CD4-positive, alpha-beta memory T cell (primary cell): Measurements from ENCODE around the gene PLTP. TPM values are rescaled to one million over a fixed set of nuclear protein-coding genes. Genes with fewer than 3 reads are reported as not detected.

Experiments
- CTCF ChIA-PET: fragments of 350-600 bp; sonication (Branson Sonifier 250); formaldehyde crosslinking; loops from one replicate; lab custom pipeline; 2021; ENCODE audit warnings: inconsistent platforms; ENCODE audit not compliant: partially characterized antibody; lab: Charles Lee
- POLR2A ChIA-PET: fragments of 350-600 bp; sonication (Branson Sonifier 250); formaldehyde crosslinking; loops from one replicate; lab custom pipeline; 2021; ENCODE audit not compliant: partially characterized antibody; lab: Charles Lee
- DNase-seq, 5 donors: peaks; one replicate each; pipeline versions ENCODE4 v3.0.0 to v3.0.0-alpha.2; 2020 to 2022; ENCODE audit warnings: mixed read lengths in 1 of 5
- H3K27ac ChIP-seq: one replicate; pipeline ENCODE4 v1.7.0; 2013; ENCODE audit warnings: low read depth, low read length
- H3K27me3 ChIP-seq: 2 replicates; pipeline ENCODE4 v1.7.0; 2013; ENCODE audit warnings: mild to moderate bottlenecking, low read length, moderate library complexity; ENCODE audit not compliant: insufficient read depth
- H3K36me3 ChIP-seq: 2 replicates; pipeline ENCODE4 v1.7.0; 2013; ENCODE audit warnings: mild to moderate bottlenecking, low read length, moderate library complexity; ENCODE audit not compliant: insufficient read depth
- H3K4me1 ChIP-seq: 2 replicates; pipeline ENCODE4 v1.7.0; 2013; ENCODE audit warnings: mild to moderate bottlenecking, low read length, moderate library complexity; ENCODE audit not compliant: insufficient read depth
- H3K4me3 ChIP-seq, 2 donors: one replicate each; pipeline ENCODE4 v1.7.0; 2013; ENCODE audit warnings: low read length in 2 of 2, mild to moderate bottlenecking in 1 of 2
- H3K9me3 ChIP-seq, 2 donors: one replicate each; pipeline ENCODE4 v1.7.0; 2013; ENCODE audit warnings: low read length in 2 of 2, control low read depth in 1 of 2; ENCODE audit not compliant: control insufficient read depth in 1 of 2
- H3K27ac Mint-ChIP-seq, 7 donors: one replicate each; pipeline ENCODE4 v1.8.0; 2020 to 2021; ENCODE audit warnings: mixed read lengths in 7 of 7, mild to moderate bottlenecking in 6 of 7, inconsistent platforms in 3 of 7, moderate library complexity in 3 of 7
- H3K27me3 Mint-ChIP-seq, 2 donors: one replicate each; pipeline ENCODE4 v1.8.0; 2020 to 2021; ENCODE audit warnings: mixed read lengths in 2 of 2
- H3K36me3 Mint-ChIP-seq, 2 donors: one replicate each; pipeline ENCODE4 v1.8.0; 2020 to 2021; ENCODE audit warnings: mixed read lengths in 2 of 2, inconsistent platforms in 1 of 2, mild to moderate bottlenecking in 1 of 2
- H3K4me1 Mint-ChIP-seq, 4 donors: one replicate each; pipeline ENCODE4 v1.8.0; 2020 to 2021; ENCODE audit warnings: mixed read lengths in 4 of 4, mild to moderate bottlenecking in 1 of 4
- H3K4me3 Mint-ChIP-seq, 8 donors: one replicate each; pipeline ENCODE4 v1.8.0; 2020 to 2021; ENCODE audit warnings: mixed read lengths in 8 of 8, mild to moderate bottlenecking in 7 of 8, moderate library complexity in 6 of 8, inconsistent platforms in 3 of 8
- H3K9me3 Mint-ChIP-seq, 8 donors: one replicate each; pipeline ENCODE4 v1.8.0; 2020 to 2021; ENCODE audit warnings: mixed read lengths in 8 of 8, mild to moderate bottlenecking in 5 of 8, inconsistent platforms in 3 of 8, moderate library complexity in 1 of 8
- intact Hi-C: fragments of 100-400 bp; cut with micrococcal nuclease; formaldehyde crosslinking; loops from one replicate; pipeline ENCODE4 v1.15.1; 2023
- polyA plus RNA-seq, 2 donors: library from polyadenylated mRNA; unstranded; fragments of 300-500 nt; fragmentation: Illumina TruSeq; gene quantifications; one replicate each; pipeline ENCODE4 v1.2.3, GENCODE V29; 2021
- total RNA-seq, 2 experiments: library from RNA; stranded (reverse); gene quantifications; one replicate each; pipeline ENCODE4 v1.2.3, GENCODE V29; 2021

The PLTP gene
- total and polyA plus RNA-seq, 4 experiments from 2014 or later, result 0.19 to 0.69 (median 0.29) TPM; not detected in 1

GRCh38 chr20:45863543-45864470 is 48.1 kb downstream of the PLTP start:
- CTCF ChIA-PET, result interaction anchor here (1.3 kb wide), 1 partner anchor 70 kb away, joined by 3 read pairs; no protein-coding TSS in a partner anchor
- Mint-ChIP-seq H3K27ac (peak overlapping the region in 1 of 7 donors; percentile 53), H3K4me3 (no peak overlapping the region), H3K27me3 (no peaks in the 10 kb centered on the region), H3K36me3 (peaks cover 2 to 4% of the 10 kb centered on the region in 2 donors), H3K9me3 (no peaks in the 10 kb centered on the region), H3K4me1 (peaks cover 5 to 12% (median 8%) of the 10 kb centered on the region in 4 donors)
- no peak overlapping the region for H3K27ac ChIP-seq
- no peak overlapping the region for H3K4me3 ChIP-seq
- POLR2A ChIA-PET, result interaction anchor here (1.0 to 1.4 kb wide), 2 partner anchors 17 to 71 kb away, joined by 4 to 6 read pairs; partner anchors contain the start of genes PCIF1 and ZSWIM1
- H3K4me1 ChIP-seq, result peaks cover 2% of the 10 kb centered on the region
- H3K27me3 ChIP-seq, result no peaks in the 10 kb centered on the region
- no peak for DNase-seq
- intact Hi-C loops, result no loop called here
- H3K9me3 ChIP-seq, result no peaks in the 10 kb centered on the region
- H3K36me3 ChIP-seq, result no peaks in the 10 kb centered on the region

GRCh38 chr20:45861221-45862075 is 50.5 kb downstream of the PLTP start:
- Mint-ChIP-seq H3K4me3 (no peak overlapping the region), H3K27me3 (no peaks in the 10 kb centered on the region), H3K4me1 (peaks cover 17 to 36% (median 23%) of the 10 kb centered on the region in 4 donors), H3K36me3 (peaks cover 3 to 4% of the 10 kb centered on the region in 2 donors), H3K9me3 (no peaks in the 10 kb centered on the region), H3K27ac (peak overlapping the region in 1 of 7 donors; percentile 38)
- H3K36me3 ChIP-seq, result no peaks in the 10 kb centered on the region
- POLR2A ChIA-PET, result no interaction called here
- H3K4me3 ChIP-seq, result no peak overlapping the region
- H3K4me1 ChIP-seq, result peaks cover 14% of the 10 kb centered on the region
- no peak overlapping the region for H3K27ac ChIP-seq
- no peak for DNase-seq
- no peaks in the 10 kb centered on the region for H3K9me3 ChIP-seq
- H3K27me3 ChIP-seq, result no peaks in the 10 kb centered on the region
- CTCF ChIA-PET, result no interaction called here
- intact Hi-C loops, result no loop called here

DNA sequence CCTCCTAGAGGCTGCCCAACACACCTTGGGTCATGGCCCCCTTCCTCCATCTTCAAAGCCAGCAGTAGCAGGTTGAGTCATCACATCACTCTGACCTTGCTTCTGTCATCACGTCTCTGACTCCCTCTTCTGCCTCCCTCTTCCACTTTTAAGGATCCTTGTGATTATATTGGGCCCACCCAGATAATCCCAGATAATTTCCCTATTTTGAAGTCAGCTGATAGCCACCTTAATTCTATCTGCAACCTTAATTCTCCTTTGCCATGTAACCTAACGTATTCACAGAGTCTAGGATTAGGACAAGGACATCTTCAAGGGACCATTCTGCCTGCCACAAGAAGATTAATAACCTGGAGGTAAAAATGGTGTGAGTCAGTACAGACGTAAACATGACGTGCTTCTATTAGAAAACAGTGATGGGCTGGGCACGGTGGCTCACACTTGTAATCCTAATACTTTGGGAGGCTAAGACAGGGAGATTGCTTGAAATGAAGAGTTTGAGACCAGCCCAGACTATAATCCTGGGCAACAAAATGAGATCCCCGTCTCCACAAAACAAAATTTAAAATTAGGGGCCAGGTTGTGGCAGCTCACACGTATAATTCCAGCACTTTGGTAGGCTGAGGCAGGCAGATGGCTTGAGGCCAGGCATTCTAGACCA is 51.3 kb downstream of the PLTP start:
- H3K27ac ChIP-seq, result no peak overlapping the region
- peaks cover 21% of the 10 kb centered on the region for H3K4me1 ChIP-seq
- H3K4me3 ChIP-seq, result no peak overlapping the region
- intact Hi-C loops, result no loop called here
- CTCF ChIA-PET, result no interaction called here
- no peaks in the 10 kb centered on the region for H3K36me3 ChIP-seq
- POLR2A ChIA-PET, result no interaction called here
- Mint-ChIP-seq H3K4me3 (no peak overlapping the region), H3K36me3 (peaks cover 3 to 4% of the 10 kb centered on the region in 2 donors), H3K4me1 (peaks cover 20 to 43% (median 28%) of the 10 kb centered on the region in 4 donors), H3K27me3 (no peaks in the 10 kb centered on the region), H3K27ac (peak overlapping the region in 2 of 7 donors; percentile 38 to 54), H3K9me3 (no peaks in the 10 kb centered on the region)
- no peak for DNase-seq
- no peaks in the 10 kb centered on the region for H3K27me3 ChIP-seq
- no peaks in the 10 kb centered on the region for H3K9me3 ChIP-seq

DNA sequence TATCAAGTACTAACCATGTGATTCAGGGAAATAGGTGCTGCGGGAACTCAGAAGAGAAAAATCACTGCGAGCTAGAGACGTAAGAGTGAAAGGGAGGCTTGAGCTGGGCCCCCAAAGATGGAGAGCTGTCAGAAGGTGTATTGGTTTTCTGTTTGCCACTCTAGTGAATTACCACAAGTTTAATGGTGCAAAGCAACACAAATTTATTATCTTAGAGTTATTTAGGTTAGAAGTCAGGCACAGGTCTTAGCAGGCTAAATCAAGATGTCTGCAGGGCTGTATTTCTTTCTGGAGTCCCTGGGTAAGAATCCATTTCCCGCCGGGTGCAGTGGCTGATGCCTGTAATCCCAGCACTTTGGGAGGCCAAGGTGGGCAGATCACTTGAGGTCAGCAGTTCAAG is 52.0 kb downstream of the PLTP start:
- Histone ChIP-seq H3K4me3 (no peak overlapping the region), H3K27ac (no peak overlapping the region), H3K4me1 (peaks cover 28% of the 10 kb centered on the region), H3K36me3 (peaks cover 3% of the 10 kb centered on the region), H3K9me3 (no peaks in the 10 kb centered on the region), H3K27me3 (no peaks in the 10 kb centered on the region)
- H3K4me1 Mint-ChIP-seq, result peaks cover 23 to 49% (median 31%) of the 10 kb centered on the region in 4 donors
- POLR2A ChIA-PET, result no interaction called here
- no peaks in the 10 kb centered on the region for H3K27me3 Mint-ChIP-seq
- DNase-seq, result no peak
- CTCF ChIA-PET, result no interaction called here
- intact Hi-C loops, result loop anchor here (10.0 kb wide), 1 partner anchor 65 kb away; the partner anchor contains the start of genes DNTTIP1 and WFDC3
- no peaks in the 10 kb centered on the region for H3K9me3 Mint-ChIP-seq
- H3K4me3 Mint-ChIP-seq, result no peak overlapping the region
- peaks cover 3 to 4% of the 10 kb centered on the region in 2 donors for H3K36me3 Mint-ChIP-seq
- no peak overlapping the region for H3K27ac Mint-ChIP-seq

- H3K4me3 Mint-ChIP-seq, result peak overlapping the region; percentile 86 to 98 (median 95)
- H3K4me1 Mint-ChIP-seq, result peaks cover 25 to 63% (median 38%) of the 10 kb centered on the region in 4 donors
- Histone ChIP-seq H3K4me1 (peaks cover 35% of the 10 kb centered on the region), H3K27me3 (no peaks in the 10 kb centered on the region), H3K4me3 (peak overlapping the region; percentile 71 to 78), H3K9me3 (no peaks in the 10 kb centered on the region), H3K27ac (peak overlapping the region; percentile 76), H3K36me3 (peaks cover 19% of the 10 kb centered on the region)
- H3K9me3 Mint-ChIP-seq, result no peaks in the 10 kb centered on the region
- intact Hi-C loops, result loop anchor here (1.0 to 10.0 kb wide), 7 partner anchors 23 to 114 kb away; partner anchors contain the start of genes CTSA, DNTTIP1, NEURL2 and UBE2C
- no peaks in the 10 kb centered on the region for H3K27me3 Mint-ChIP-seq
- ChIA-PET CTCF (interaction anchor here (1.3 to 1.6 kb wide), 3 partner anchors 23 to 112 kb away, joined by 3 to 6 read pairs (median 4); partner anchors contain the start of gene ZSWIM1), POLR2A (interaction anchor here (0.6 to 4.8 kb wide), 14 partner anchors 17 to 838 kb away, joined by 3 to 68 read pairs (median 4); partner anchors contain the start of genes CTSA, NEURL2, PCIF1 and UBE2C)
- H3K36me3 Mint-ChIP-seq, result peaks cover 9 to 13% of the 10 kb centered on the region in 2 donors
- no peak for DNase-seq
- peak overlapping the region; percentile 84 to 99 (median 98) for H3K27ac Mint-ChIP-seq
These were observed 54.1 kb downstream of the PLTP start for GRCh38 chr20:45857882-45858216.

DNA sequence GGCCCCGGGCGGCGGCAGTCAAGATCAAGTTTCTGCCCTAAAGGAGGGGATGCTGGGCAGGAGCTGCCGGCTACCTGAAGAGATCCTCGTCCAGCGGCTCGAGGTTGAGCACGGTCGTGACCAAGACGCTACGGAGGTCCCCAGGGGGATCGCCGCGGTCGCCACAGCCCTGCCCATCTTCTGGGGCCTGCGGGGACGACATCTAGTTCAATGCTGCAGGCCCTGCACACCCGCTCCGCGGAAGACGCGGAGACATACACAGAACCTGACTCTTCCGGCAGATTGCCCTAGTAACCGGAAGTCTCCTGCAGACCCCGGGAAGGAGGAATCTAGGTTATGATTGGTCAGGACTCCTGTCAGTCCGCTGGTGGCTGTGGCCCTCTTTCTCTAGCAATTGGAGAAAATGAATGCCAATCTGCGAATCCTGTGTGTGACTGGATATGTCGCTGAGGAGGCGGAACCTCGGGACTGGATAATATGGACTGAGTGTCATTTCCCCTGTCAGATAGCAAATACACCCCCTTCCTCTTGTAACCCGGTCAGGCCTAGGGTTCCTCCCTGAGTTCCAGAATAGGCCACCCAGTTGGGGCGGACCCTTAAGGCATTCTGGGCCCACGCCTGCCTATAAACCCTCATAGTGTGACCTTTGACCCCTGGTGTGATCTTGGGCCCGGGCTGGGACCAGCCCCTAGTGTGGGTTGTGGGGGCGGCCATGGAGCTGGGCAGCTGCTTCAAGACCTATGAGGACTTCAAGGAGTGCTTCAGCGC is 54.7 kb downstream of the PLTP start, which contains the start of the genes ACOT8 and ZSWIM3:
Gene ACOT8 (minus strand): TSS at position 279 of the 768 bp plus-strand sequence. CDS start 77 bp downstream, at position 202.
Gene ZSWIM3 (plus strand): TSS at position 501 of the 768 bp plus-strand sequence. CDS start 212 bp downstream, at position 713.
- DNase-seq, result peak; percentile 97 to 99 (median 99)
- CTCF ChIA-PET, result interaction anchor here (0.8 to 1.6 kb wide), 6 partner anchors 23 to 112 kb away, joined by 3 to 6 read pairs (median 4); partner anchors contain the start of gene ZSWIM1
- peaks cover 25 to 66% (median 39%) of the 10 kb centered on the region in 4 donors for H3K4me1 Mint-ChIP-seq

More for the DNA sequence above, 54.7 kb downstream of the PLTP start, which contains the start of the genes ACOT8 and ZSWIM3:
- H3K36me3 ChIP-seq, result peaks cover 19% of the 10 kb centered on the region
- H3K4me3 ChIP-seq, result peak within 1 kb of the TSS; percentile 73 to 78
- peak within 1 kb of the TSS; percentile 84 to 99 (median 98) for H3K27ac Mint-ChIP-seq
- no peaks in the 10 kb centered on the region for H3K9me3 ChIP-seq
- peak within 1 kb of the TSS; percentile 86 to 98 (median 95) for H3K4me3 Mint-ChIP-seq
- peaks cover 12 to 13% of the 10 kb centered on the region in 2 donors for H3K36me3 Mint-ChIP-seq
- no peaks in the 10 kb centered on the region for H3K27me3 ChIP-seq
- peaks cover 35% of the 10 kb centered on the region for H3K4me1 ChIP-seq
- H3K27me3 Mint-ChIP-seq, result no peaks in the 10 kb centered on the region
- intact Hi-C loops, result loop anchor here (1.0 to 10.0 kb wide), 7 partner anchors 24 to 115 kb away; partner anchors contain the start of genes CTSA, DNTTIP1, NEURL2 and UBE2C
- POLR2A ChIA-PET, result interaction anchor here (0.6 to 4.8 kb wide), 22 partner anchors 15 to 838 kb away, joined by 3 to 68 read pairs (median 4); partner anchors contain the start of genes CTSA, NEURL2, PCIF1 and UBE2C
- H3K27ac ChIP-seq, result peak within 1 kb of the TSS; percentile 76
- H3K9me3 Mint-ChIP-seq, result no peaks in the 10 kb centered on the region
